Skin of body (tissue), 2 donors: ENCODE measurements around the gene PRKG1. TPM values are rescaled to one million over a fixed set of nuclear protein-coding genes. Genes with fewer than 3 reads are reported as not detected.
"Not testable (repeated sequence)": the region's sequence is repeated elsewhere in the genome, so short reads cannot be mapped to it uniquely, and the experiment has no call there.

Experiments used
- DNase-seq: peaks from one replicate; lab custom pipeline; 2025; lab: John Stamatoyannopoulos, UW
- total RNA-seq: library from RNA; depleted of rRNA; stranded (reverse); fragments of >200 nt; gene quantifications from one replicate; pipeline ENCODE4 v1.2.3, GENCODE V29; 2014

The PRKG1 gene
- total RNA-seq, 1 donor from 2014 or later = 41.8 TPM

DNA sequence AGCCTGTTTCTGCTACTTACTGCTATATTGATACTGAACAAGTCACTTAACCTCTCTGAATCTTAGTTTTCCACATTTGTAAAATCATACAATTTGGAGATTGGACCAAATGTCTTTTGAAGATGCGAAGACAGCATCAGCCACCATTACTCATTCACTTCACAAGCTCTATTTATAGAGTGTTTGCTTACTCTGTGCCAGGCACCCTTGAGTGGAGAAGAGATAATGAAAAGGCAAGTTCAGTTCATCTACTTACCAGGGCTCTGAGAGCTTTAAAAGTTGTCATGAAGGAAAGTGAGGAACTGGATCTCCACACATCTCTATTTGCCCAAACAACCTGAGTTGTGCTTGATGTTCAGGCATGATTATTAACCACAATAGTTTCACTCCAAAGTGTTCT is 347.6 kb downstream of the PRKG1 start:
- DNase-seq = no peak

DNA sequence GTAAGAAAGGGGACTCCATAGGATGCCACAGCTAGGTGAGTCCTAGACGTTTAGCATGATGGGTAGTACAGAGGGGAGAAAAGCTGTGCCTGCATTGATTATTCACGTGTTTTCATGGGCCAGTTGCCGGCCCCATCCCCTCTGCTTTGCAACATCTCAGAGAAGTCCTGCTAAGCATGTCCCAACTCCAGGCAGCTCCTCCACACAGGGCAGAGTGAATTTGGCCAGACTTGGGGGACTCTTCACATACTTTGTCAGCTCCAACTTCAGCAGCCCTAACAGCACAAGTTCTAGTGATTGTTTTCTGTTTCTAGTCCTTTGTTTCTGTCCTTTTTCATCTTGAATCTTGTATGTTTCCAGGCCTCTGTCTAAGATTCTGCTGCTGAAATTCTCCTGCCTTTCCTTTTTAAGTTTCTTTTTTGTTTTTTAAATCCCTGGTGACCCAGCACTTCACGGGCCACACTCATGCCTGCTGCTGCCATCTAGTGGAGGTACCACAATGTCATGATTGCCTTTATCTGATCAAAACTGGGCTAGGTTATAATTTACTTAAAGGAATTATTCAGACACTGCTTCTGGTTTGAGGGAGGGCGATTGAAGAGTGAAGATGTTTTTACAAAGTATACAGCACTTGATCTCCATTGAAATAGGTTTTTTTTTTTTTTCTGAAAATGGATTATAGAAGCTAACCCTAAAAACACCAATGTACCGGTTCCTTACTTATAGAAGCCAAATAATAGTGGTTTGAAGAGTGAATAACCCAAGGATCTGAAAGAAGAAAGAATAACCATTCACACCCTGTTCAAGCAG is 348.2 kb downstream of the PRKG1 start:
- peak; percentile 74 for DNase-seq

GRCh38 chr10:51423121-51423452 is 348.8 kb downstream of the PRKG1 start:
- DNase-seq = no peak

GRCh38 chr10:51425431-51425830 is 351.1 kb downstream of the PRKG1 start:
- DNase-seq = peak; percentile 34

DNA sequence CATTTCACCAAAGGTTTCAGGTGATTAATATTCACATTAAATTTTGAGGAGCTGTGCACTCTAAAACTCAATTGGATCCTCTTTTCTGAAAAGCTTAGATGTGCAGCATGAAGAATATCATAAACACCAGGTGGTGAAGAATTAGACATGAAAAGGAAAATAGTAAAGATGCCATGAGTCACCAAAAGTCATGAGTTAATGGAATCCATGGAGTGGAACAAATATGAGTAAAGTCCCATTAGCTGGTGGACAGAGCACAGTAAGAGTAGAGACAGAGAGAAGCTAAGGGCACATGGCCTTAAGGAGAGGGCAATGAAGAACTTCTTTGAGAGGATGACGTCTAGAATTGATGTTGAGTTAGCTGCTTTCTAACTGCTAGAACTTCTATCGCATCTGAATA is 353.5 kb downstream of the PRKG1 start:
- DNase-seq = no peak

GRCh38 chr10:51430506-51430905 is 356.2 kb downstream of the PRKG1 start:
- DNase-seq = no peak

DNA sequence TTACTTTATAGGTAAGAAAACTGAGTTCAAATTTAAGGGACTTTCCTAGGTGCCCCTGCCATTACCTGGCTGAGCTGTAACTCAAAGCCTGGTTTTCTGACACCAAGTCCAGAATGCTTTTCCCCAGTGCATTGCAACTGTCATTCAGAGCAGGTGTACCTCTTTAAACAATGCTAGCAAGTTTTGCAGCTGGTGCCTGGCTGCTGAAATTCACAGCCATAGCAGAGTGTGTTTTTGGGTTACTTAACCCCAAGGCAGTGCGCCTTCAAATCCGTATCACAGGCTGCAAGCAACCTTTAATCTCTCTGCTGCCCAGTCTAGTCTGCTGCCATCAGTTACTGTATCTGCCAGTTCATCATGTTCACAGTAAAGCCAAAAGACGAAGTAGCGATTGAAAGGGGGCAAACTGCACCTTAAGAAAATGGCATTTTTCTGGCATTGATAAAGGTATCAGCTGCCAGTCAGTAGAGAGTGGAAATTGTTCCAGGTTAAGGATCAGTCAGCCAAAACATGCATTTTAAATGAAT is 359.7 kb downstream of the PRKG1 start:
- DNase-seq = no peak

DNA sequence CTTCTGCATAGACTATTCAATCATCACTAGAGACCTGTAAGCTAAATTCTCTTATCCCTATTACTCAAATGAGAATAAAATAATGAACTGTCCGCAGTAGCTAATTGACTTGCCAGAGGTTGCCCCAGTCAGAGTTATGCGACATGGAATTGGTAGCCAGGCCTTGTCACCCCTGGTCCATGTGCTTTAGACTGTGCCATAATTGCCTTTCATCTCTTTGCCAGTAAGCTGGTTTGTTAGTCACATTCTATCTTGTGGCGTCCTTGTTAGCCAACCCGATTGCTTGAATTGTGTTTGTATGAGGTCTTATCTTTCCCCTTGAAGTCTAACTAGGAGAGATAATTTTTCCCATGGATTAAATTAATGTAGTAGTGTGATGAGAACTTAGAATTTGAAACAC is 362.5 kb downstream of the PRKG1 start:
- no peak for DNase-seq

- no peak for DNase-seq
Measured at GRCh38 chr10:51439645-51440044, 365.4 kb downstream of the PRKG1 start.

- DNase-seq = no peak
Measured at GRCh38 chr10:51445588-51445987, 371.3 kb downstream of the PRKG1 start.

GRCh38 chr10:51447119-51447518 is 372.8 kb downstream of the PRKG1 start:
- DNase-seq = no peak

GRCh38 chr10:51455762-51456161 is 381.5 kb downstream of the PRKG1 start:
- DNase-seq = not testable (repeated sequence)

DNA sequence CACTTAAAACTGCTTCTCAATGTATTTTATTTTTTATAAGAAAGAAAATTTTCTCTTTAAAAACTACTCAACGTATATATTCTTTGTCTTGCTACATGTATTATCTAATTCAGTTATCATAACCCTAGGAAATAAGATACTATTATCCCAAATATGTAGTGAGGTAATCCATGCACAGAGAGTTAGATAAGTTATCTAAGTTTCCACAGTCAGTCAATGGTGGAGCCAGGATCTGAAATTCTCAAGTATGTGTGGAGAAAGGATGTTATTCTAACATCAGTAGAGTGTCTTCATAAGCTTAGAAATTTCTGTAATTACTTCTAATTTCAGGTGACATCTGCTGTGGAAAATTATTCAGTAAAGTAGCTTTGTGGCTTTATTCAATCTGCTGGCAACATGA is 385.2 kb downstream of the PRKG1 start:
- DNase-seq = no peak

DNA sequence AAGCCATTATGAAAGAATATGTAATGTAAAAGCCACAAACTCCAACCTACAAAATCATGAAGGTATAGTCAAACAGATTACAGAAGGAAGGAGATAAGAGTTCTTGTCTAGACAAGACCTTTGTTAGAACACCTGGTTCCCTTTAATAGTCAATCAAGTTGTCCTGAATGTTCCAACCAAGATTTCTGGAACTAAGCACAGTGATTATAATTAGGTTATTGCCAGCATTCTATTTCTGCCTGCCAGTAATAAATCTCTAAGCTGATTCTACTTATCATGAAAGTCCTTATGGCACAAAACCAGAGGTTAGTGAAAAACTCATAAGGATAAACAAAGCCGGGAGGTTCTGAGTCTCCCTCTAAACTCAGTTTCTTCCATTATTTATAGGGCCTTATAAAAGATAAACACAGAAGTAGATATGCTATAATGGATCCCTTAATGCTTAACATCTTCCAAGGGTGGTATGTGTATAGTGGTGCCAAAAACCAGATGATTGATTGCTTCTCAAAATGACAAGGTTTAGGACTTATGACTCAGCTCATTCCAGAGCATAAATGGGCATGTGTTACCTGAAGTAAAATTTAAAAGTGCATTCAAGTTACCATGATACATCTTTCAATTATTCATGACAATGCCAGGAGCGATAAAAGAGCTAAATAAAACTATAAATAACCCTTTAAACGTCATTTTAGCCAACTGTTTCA is 387.9 kb downstream of the PRKG1 start:
- peak; percentile 25 for DNase-seq

DNA sequence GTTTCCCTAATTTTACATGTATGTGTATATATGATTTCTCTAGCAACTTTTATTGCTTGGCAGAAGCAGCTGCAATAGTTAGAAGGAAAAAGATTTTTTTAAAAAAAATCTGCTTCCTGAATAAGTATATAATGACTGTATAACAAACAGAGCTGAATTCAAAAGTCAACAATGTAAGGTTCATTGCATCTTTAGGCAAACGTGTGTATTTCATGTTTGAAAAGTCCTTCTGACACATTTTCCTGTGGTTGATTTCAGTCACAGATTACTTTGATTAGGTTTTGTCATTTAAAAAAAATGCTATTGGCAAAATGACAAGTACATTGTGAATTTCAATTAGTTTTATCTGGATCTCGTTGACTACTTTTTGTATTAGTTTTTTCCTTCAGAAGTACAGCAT is 394.1 kb downstream of the PRKG1 start:
- DNase-seq = no peak

DNA sequence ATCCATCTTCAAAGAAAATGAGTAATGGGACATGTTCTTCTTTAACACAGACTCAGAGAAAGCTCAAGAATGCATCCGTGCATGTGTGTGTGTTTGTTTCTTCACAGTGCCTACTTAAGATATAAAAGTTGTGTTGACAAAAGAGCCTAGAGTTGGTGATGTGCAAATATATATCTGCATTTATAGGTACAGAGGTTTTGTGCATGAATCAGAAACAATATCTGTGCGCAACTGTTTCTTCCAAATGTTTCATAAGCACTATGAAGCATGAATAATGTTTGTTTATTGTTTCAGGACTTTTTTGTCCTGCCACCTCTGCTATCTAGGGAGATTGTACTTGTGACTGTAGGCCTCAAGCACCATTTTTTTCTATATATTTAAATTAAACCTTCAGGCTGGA is 395.4 kb downstream of the PRKG1 start:
- no peak for DNase-seq

GRCh38 chr10:51471271-51471670 is 397.0 kb downstream of the PRKG1 start:
- DNase-seq = no peak

GRCh38 chr10:51472154-51472553 is 397.9 kb downstream of the PRKG1 start:
- DNase-seq = no peak

GRCh38 chr10:51479711-51480110 is 405.4 kb downstream of the PRKG1 start:
- no peak for DNase-seq

DNA sequence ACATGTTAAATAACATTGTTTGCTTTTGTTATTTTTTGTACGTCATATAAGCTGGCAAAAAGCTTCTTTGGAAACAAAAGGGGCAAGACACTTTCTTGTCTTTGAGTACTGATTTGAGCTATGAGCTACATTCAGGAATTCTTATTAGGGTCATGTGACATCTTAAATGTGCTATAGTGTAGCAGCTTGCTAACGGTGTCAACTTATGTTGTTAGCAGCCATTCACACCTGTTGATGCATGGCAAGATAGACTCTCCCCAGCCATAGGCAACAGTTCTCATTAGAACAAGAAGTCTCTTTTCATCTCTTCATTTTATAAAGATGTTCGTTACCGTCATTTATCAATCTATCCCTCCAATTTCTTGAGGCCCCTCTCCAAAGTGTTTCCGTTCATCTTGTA is 411.4 kb downstream of the PRKG1 start:
- DNase-seq = no peak

DNA sequence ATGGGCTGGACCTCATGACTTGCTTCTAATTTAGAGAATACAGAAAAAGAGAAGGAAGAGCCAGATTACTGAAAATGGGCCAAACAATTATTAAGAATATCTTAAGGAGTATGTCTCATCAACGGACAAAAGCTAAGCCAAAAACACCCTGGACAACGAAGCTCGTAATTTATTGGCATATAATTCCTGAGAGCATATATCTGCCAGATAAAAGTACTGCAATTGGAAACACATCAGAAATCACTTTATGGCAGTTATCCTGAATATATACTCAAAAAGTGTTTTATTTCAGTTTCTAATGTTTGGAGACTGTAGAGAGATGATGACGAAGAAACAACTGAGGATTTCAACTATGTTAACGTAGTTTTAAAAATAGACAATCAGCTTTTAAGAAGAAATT is 413.3 kb downstream of the PRKG1 start:
- peak; percentile 13 for DNase-seq

DNA sequence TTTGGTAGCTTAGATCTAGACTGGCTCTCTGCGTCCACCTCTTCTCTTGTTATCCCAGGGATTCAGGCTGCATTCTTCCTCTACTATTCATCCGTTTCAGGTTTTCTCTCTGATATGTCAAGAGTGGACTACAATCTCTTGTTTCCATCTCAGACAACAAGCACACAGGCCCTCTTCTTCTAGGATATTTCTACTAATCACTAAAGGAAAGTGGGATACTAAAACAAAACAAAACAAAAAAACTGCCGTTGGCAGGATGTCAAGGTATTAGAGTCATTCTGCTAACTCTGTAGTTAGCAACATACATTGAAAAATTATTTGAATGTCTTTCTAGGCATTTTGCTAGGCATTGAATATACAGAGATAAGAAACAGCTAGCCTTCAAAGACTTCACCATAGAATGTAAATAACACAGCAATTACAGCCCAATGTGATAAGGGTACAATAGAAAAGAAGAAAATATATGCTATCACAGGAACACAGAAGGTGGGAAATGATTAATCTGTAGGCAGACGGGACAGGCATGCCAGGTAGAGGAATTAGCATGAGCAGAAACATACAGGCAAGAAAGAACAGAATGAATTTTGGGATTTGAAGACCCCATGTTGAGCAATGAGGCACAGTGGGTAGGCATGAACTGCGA is 414.6 kb downstream of the PRKG1 start:
- DNase-seq = no peak
